Astrocyte (in vitro differentiated cells and primary cell): Measurements from ENCODE around the gene C1QTNF5. TPM values are rescaled to one million over a fixed set of nuclear protein-coding genes. Genes with fewer than 3 reads are reported as not detected.
A peak's percentile ranks its signal among the peaks of the same experiment; 100 is the strongest.

Experiments
- DNase-seq: peaks from one replicate; pipeline ENCODE4 v3.0.0-alpha.2; 2010; ENCODE audit warnings: low read depth
- FAIRE-seq: peaks from 2 replicates; lab custom pipeline; 2011; peaks lifted over from hg19 to GRCh38; lab: Jason Lieb, UNC
- H2AFZ ChIP-seq: 2 replicates; pipeline ENCODE4 v1.6.0; 2012; ENCODE audit warnings: low read depth, low read length, inconsistent platforms
- H3K27ac ChIP-seq: 2 replicates; pipeline ENCODE4 v1.5.1; 2011; ENCODE audit warnings: low read depth, low read length, inconsistent platforms
- H3K27me3 ChIP-seq: 2 replicates; pipeline ENCODE4 v1.6.0; 2011; ENCODE audit warnings: low read length, inconsistent platforms; ENCODE audit not compliant: insufficient read depth
- H3K36me3 ChIP-seq: 2 replicates; pipeline ENCODE4 v1.5.1; 2011; ENCODE audit warnings: low read length, inconsistent platforms; ENCODE audit not compliant: insufficient read depth
- H3K4me1 ChIP-seq: 2 replicates; pipeline ENCODE4 v1.5.1; 2011; ENCODE audit warnings: low read length, inconsistent platforms; ENCODE audit not compliant: insufficient read depth
- H3K4me2 ChIP-seq: 2 replicates; pipeline ENCODE4 v1.6.0; 2012; ENCODE audit warnings: low read length, inconsistent platforms
- H3K4me3 ChIP-seq: 2 replicates; pipeline ENCODE4 v1.5.1; 2011; ENCODE audit warnings: low read depth, mild to moderate bottlenecking, low read length, inconsistent platforms; ENCODE audit not compliant: insufficient read depth
- H3K79me2 ChIP-seq: 2 replicates; pipeline ENCODE4 v1.6.0; 2012; ENCODE audit warnings: mild to moderate bottlenecking, low read length, inconsistent platforms; ENCODE audit not compliant: insufficient read depth
- H3K9ac ChIP-seq: 2 replicates; pipeline ENCODE4 v1.6.0; 2012; ENCODE audit warnings: mild to moderate bottlenecking, low read length, inconsistent platforms
- H3K9me3 ChIP-seq: 2 replicates; pipeline ENCODE4 v1.5.1; 2012; ENCODE audit warnings: low read depth, mild to moderate bottlenecking, low read length, inconsistent platforms; ENCODE audit not compliant: insufficient read depth
- H4K20me1 ChIP-seq: 2 replicates; pipeline ENCODE4 v1.6.0; 2012; ENCODE audit warnings: low read length, inconsistent platforms; ENCODE audit not compliant: insufficient read depth
- H3K27ac Mint-ChIP-seq: one replicate; pipeline ENCODE4 v1.8.0; 2021; ENCODE audit warnings: mild to moderate bottlenecking, mixed read lengths; ENCODE audit not compliant: unreplicated experiment
- H3K27me3 Mint-ChIP-seq: one replicate; pipeline ENCODE4 v1.8.0; 2021; ENCODE audit warnings: low read depth, mixed read lengths; ENCODE audit not compliant: unreplicated experiment
- H3K36me3 Mint-ChIP-seq: one replicate; pipeline ENCODE4 v1.8.0; 2021; ENCODE audit warnings: low read depth, mixed read lengths; ENCODE audit not compliant: unreplicated experiment
- H3K4me1 Mint-ChIP-seq: one replicate; pipeline ENCODE4 v1.8.0; 2021; ENCODE audit warnings: low read depth, mixed read lengths; ENCODE audit not compliant: unreplicated experiment
- H3K4me3 Mint-ChIP-seq: one replicate; pipeline ENCODE4 v1.8.0; 2021; ENCODE audit warnings: mild to moderate bottlenecking, moderate library complexity, mixed read lengths; ENCODE audit not compliant: unreplicated experiment
- H3K9me3 Mint-ChIP-seq: one replicate; pipeline ENCODE4 v1.8.0; 2021; ENCODE audit warnings: mild to moderate bottlenecking, mixed read lengths; ENCODE audit not compliant: unreplicated experiment
- CTCF ChIP-seq: IDR thresholded peaks from 2 replicates; pipeline ENCODE4 v1.5.1; 2011; ENCODE audit warnings: low read depth, mild to moderate bottlenecking, inconsistent platforms, low read length, moderate library complexity; ENCODE audit not compliant: insufficient read depth
- EZH2 ChIP-seq: IDR thresholded peaks from 2 replicates; pipeline ENCODE4 v1.6.1; 2012; ENCODE audit warnings: mild to moderate bottlenecking, low read length, inconsistent platforms; ENCODE audit not compliant: insufficient read depth
- total RNA-seq: library from RNA; stranded (reverse); gene quantifications from 2 replicates; pipeline ENCODE4 v1.2.1, GENCODE V29; 2021

Gene C1QTNF5
- total RNA-seq, 1 donor from 2014 or later: 6.3 TPM

DNA sequence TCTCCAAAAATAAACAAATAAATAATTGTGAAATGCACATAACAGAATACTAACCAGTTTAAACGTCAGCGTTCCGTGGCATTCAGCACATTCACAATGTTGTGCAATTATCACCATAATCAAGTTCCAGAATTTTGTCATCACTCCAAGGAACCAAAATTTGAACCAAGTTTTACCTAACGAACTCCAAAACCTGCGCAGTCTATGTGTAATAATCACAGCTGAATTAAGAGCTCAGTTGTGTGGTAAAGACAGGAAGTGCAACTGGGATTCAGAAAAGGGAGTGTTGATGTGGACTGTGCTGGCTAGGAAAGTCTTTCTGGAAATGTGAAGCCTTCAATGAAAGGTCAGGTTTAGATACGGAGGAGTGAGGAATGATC is 18.3 kb downstream of the C1QTNF5 start:
- Histone ChIP-seq H3K9me3 (no peaks in the 10 kb centered on the region), H3K27ac (no peak overlapping the region), H3K4me3 (no peak overlapping the region), H3K9ac (no peak overlapping the region), H3K27me3 (no peaks in the 10 kb centered on the region), H4K20me1 (no peaks in the 10 kb centered on the region), H3K4me1 (peaks cover 38% of the 10 kb centered on the region), H3K79me2 (no peaks in the 10 kb centered on the region), H3K4me2 (no peak overlapping the region), H2AFZ (no peak overlapping the region), H3K36me3 (no peaks in the 10 kb centered on the region)
- peaks cover 22% of the 10 kb centered on the region for H3K4me1 Mint-ChIP-seq
- DNase-seq: no peak
- no peak overlapping the region for H3K4me3 Mint-ChIP-seq
- TF ChIP-seq EZH2 (no peak), CTCF (peak; percentile 11)
- no peaks in the 10 kb centered on the region for H3K36me3 Mint-ChIP-seq
- no peak overlapping the region for H3K27ac Mint-ChIP-seq
- no peaks in the 10 kb centered on the region for H3K9me3 Mint-ChIP-seq
- H3K27me3 Mint-ChIP-seq: no peaks in the 10 kb centered on the region
- no peak for FAIRE-seq

GRCh38 chr11:119320776-119321524 is 19.7 kb downstream of the C1QTNF5 start:
- peak overlapping the region; percentile 63 for H3K4me3 Mint-ChIP-seq
- FAIRE-seq: no peak
- H3K36me3 Mint-ChIP-seq: no peaks in the 10 kb centered on the region
- Histone ChIP-seq H3K4me1 (peaks cover 46% of the 10 kb centered on the region), H3K36me3 (no peaks in the 10 kb centered on the region), H3K4me3 (peak overlapping the region; percentile 49), H3K4me2 (peak overlapping the region; percentile 85), H3K27me3 (no peaks in the 10 kb centered on the region), H4K20me1 (peaks cover 1% of the 10 kb centered on the region), H2AFZ (peak overlapping the region; percentile 82), H3K9me3 (no peaks in the 10 kb centered on the region), H3K27ac (peak overlapping the region; percentile 37), H3K9ac (peak overlapping the region; percentile 73), H3K79me2 (peaks cover 9% of the 10 kb centered on the region)
- TF ChIP-seq EZH2 (no peak), CTCF (no peak)
- no peaks in the 10 kb centered on the region for H3K9me3 Mint-ChIP-seq
- H3K4me1 Mint-ChIP-seq: peaks cover 22% of the 10 kb centered on the region
- peak overlapping the region; percentile 87 for H3K27ac Mint-ChIP-seq
- DNase-seq: peak; percentile 48
- H3K27me3 Mint-ChIP-seq: no peaks in the 10 kb centered on the region

- H3K4me1 ChIP-seq: peaks cover 52% of the 10 kb centered on the region
- no peak for DNase-seq
- Mint-ChIP-seq H3K36me3 (no peaks in the 10 kb centered on the region), H3K27ac (no peak overlapping the region), H3K4me3 (no peak overlapping the region), H3K27me3 (no peaks in the 10 kb centered on the region), H3K9me3 (no peaks in the 10 kb centered on the region), H3K4me1 (peaks cover 22% of the 10 kb centered on the region)
- no peaks in the 10 kb centered on the region for H3K36me3 ChIP-seq
- H3K79me2 ChIP-seq: peaks cover 15% of the 10 kb centered on the region
- H3K4me3 ChIP-seq: no peak overlapping the region
- no peak for FAIRE-seq
- no peaks in the 10 kb centered on the region for H3K9me3 ChIP-seq
- H4K20me1 ChIP-seq: peaks cover 8% of the 10 kb centered on the region
- peak overlapping the region; percentile 37 for H3K27ac ChIP-seq
- no peaks in the 10 kb centered on the region for H3K27me3 ChIP-seq
- H3K4me2 ChIP-seq: peak overlapping the region; percentile 85
- peak overlapping the region; percentile 73 for H3K9ac ChIP-seq
- TF ChIP-seq EZH2: no peak
- TF ChIP-seq CTCF: no peak
- peak overlapping the region; percentile 82 for H2AFZ ChIP-seq
These were observed 20.4 kb downstream of the C1QTNF5 start for GRCh38 chr11:119320240-119320775.
